SKM-1 (cell line): ENCODE results near the gene MEST.
"Not testable (repeated sequence)": the region's sequence is repeated elsewhere in the genome, so short reads cannot be mapped to it uniquely, and the experiment has no call there.

Source experiments
- DNase-seq: peaks from one replicate; lab custom pipeline; 2025; ENCODE audit not compliant: unreplicated experiment; lab: John Stamatoyannopoulos, UW

Gene MEST

GRCh38 chr7:130521258-130521951, 29.5 kb downstream of the MEST start:
- no peak for DNase-seq

DNA sequence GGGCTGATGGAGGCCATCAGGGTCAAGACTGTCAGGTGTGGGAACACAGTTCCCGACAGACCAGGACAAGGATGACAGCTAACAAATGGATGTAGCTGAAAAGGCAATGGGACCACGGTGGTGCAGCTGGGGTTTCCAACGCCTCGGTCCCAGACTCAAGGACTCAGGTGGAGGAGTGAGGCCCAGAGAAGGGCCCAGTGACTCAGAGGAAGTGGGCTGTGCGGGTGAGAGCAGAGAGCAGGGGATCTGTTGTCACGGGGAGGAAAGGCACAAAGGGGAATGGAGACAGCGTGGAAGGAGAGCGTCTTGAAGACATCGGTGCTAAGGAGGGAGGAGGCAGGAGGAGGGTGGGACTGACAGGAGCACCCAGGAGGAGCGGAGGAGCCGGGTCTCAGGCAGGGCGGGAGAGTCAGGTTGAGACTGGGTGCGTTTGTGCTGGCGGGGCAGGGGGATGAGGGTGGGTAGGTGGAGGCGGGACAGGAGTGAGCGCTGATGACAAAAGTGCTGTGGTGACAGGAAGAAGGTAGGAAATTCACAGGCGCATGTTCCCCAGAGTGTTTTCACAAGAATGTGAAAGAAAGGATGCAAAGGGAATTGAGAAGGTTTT, 31.7 kb downstream of the MEST start:
- not testable (repeated sequence) for DNase-seq

- no peak for DNase-seq
These were observed 32.7 kb downstream of the MEST start for GRCh38 chr7:130524628-130525027.

- DNase-seq: not testable (repeated sequence)
These were observed 36.0 kb downstream of the MEST start for GRCh38 chr7:130527752-130528355.

- DNase-seq: no peak
These were observed 37.5 kb downstream of the MEST start for GRCh38 chr7:130529417-130529816.

DNA sequence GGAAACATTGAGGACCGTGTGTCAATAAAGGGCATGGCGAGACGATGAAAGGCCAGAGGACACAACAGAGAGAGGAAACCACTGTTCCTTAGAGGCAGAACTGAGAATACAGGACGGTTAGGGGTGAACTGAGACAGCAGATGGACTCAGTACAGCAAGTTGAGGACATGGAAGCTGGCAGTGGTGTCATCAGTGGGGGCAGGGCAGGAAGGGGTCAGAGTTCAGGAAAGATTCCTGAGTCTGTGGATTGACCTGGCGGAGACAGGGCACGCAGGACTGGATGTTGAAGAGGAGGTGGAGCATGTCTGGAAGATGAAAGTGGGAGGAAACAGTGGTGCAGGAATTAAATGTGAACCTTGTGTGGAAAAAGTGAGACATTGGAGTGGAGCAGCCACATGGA, 46.0 kb downstream of the MEST start:
- not testable (repeated sequence) for DNase-seq

- DNase-seq: not testable (repeated sequence)
These were observed 49.4 kb downstream of the MEST start for GRCh38 chr7:130541287-130541686.

GRCh38 chr7:130542297-130542696, 50.4 kb downstream of the MEST start:
- DNase-seq: not testable (repeated sequence)

DNA sequence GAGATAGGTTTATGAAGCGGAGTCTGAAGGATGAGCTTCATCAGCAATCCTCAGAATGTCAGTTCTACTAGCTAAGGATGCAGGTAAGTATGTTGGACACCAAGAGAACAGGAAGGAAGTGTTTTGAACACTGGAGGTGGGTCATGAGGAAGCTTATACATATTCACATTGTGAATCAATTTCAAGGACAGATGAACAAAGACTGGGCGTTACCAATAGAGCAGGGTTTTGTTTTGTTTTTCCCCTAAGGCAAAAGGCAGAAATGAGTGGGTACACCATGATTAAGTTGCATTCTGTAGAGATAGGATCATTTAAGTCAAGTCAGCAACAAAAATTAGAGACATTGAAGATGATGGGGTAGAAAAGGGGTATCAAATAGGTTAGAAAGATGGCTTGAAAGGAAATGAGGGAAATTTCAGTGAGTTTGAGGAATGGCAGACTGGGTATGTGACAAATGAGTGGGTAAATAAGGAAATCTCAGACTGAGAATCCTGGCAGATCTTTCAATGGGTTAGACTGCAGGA, 51.7 kb downstream of the MEST start:
- no peak for DNase-seq

DNA sequence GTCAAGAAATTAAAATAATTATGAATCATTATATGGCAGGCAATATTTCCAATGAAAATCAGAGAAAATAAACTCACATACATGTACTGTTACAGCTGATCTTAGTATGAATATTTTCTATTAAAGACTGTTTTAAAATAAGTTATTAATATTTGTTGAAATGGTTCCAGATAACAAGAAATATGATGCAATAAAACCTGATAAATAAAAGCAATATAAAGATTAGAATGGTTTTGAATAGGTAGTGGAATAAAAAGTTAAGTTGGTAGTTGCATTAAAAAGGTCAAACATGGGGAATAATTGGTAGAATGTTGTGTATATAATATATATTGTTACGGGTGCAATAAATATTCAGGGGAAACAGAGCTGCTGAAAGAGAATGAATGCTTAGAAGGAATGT, 52.5 kb downstream of the MEST start:
- DNase-seq: no peak

GRCh38 chr7:130553398-130554029, 61.6 kb downstream of the MEST start:
- DNase-seq: no peak

DNA sequence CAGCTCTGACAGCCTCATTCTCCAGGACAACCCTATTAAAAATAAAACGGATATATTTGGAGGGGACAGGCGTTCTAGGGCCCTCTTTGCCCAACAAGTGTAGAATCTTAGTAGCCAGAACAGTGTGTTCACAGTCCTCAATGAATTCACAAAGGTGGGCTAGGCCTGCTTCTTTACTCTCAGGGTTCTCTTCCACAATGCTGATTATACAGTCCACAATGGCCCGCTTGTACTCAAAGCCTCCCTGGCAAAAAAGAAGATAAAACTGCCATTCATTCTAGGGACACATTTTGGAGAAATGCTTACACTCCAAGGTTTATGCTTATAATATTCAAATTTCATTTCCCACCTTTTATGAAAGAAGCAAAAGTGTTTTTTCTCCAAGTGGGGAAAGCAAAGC, 62.6 kb downstream of the MEST start:
- no peak for DNase-seq
